ENCODE results near the gene PDE5A.
"Not testable (repeated sequence)": the region's sequence is repeated elsewhere in the genome, so short reads cannot be mapped to it uniquely, and the experiment has no call there.

- not testable (repeated sequence) for TF ChIP-seq CTCF (IDR thresholded peaks at IDR 0.05; ENCODE audit: insufficient read depth, low read length, poor library complexity, severe bottlenecking); EZH2phosphoT487 (conservative IDR thresholded peaks at IDR 0.05; ENCODE audit: low read length)
Measured at GRCh38 chr4:119636851-119637250, 8.2 kb upstream of the PDE5A start.
